AG04450 (cell line): ENCODE measurements around the gene PDCD5. TPM values are rescaled to one million over a fixed set of nuclear protein-coding genes. Genes with fewer than 3 reads are reported as not detected.

Experiments
- CTCF ChIA-PET: fragments of 300-600, 350-600 bp; formaldehyde crosslinking; extraction: SDS; loops from one replicate; lab custom pipeline; 2022; ENCODE audit warnings: antibody characterized with exemption, inconsistent platforms; lab: Charles Lee
- POLR2A ChIA-PET: fragments of 350-600 bp; formaldehyde crosslinking; extraction: SDS; loops from one replicate; lab custom pipeline; 2021; ENCODE audit warnings: antibody characterized with exemption, inconsistent platforms; lab: Yijun Ruan, JAX
- DNase-seq: peaks from one replicate; pipeline ENCODE4 v3.0.0-alpha.2; 2011; ENCODE audit warnings: low read depth, low spot score
- H3K27ac ChIP-seq: one replicate; pipeline ENCODE4 v1.5.1; 2012; ENCODE audit warnings: low read depth, low read length, control low read depth
- H3K27me3 ChIP-seq: one replicate; pipeline ENCODE4 v1.6.0; 2012; ENCODE audit warnings: low read length; ENCODE audit not compliant: control insufficient read depth, insufficient read depth
- H3K4me3 ChIP-seq: 2 replicates; pipeline ENCODE4 v1.5.1; 2011; ENCODE audit warnings: mild to moderate bottlenecking, low read depth, low read length, control low read depth
- H3K9me3 ChIP-seq: 2 replicates; pipeline ENCODE4 v1.5.1; 2012; ENCODE audit warnings: low read length; ENCODE audit not compliant: control insufficient read depth, insufficient read depth
- polyA minus RNA-seq: library from RNA; depleted of rRNA, polyadenylated mRNA; stranded (reverse); fragments of >200 nt; gene quantifications from 2 replicates; pipeline ENCODE4 v1.2.3, GENCODE V29; 2011; rRNA and poly(A)+ RNA removed
- polyA plus RNA-seq: library from polyadenylated mRNA; depleted of rRNA; stranded (reverse); fragments of >200 nt; gene quantifications from 2 replicates; pipeline ENCODE4 v1.2.3, GENCODE V29; 2011; rRNA removed
- TF ChIP-seq, protein P1 (sequence below): IDR thresholded peaks from 2 replicates; pipeline ENCODE4 v1.5.1; 2011; ENCODE audit warnings: low read depth, low read length, control low read depth, inconsistent platforms

The PDCD5 gene, protein sequence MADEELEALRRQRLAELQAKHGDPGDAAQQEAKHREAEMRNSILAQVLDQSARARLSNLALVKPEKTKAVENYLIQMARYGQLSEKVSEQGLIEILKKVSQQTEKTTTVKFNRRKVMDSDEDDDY
- polyA plus RNA-seq (91.0 and 124 TPM in 2 replicates), polyA minus RNA-seq (10.9 and 15.3 TPM in 2 replicates)

DNA sequence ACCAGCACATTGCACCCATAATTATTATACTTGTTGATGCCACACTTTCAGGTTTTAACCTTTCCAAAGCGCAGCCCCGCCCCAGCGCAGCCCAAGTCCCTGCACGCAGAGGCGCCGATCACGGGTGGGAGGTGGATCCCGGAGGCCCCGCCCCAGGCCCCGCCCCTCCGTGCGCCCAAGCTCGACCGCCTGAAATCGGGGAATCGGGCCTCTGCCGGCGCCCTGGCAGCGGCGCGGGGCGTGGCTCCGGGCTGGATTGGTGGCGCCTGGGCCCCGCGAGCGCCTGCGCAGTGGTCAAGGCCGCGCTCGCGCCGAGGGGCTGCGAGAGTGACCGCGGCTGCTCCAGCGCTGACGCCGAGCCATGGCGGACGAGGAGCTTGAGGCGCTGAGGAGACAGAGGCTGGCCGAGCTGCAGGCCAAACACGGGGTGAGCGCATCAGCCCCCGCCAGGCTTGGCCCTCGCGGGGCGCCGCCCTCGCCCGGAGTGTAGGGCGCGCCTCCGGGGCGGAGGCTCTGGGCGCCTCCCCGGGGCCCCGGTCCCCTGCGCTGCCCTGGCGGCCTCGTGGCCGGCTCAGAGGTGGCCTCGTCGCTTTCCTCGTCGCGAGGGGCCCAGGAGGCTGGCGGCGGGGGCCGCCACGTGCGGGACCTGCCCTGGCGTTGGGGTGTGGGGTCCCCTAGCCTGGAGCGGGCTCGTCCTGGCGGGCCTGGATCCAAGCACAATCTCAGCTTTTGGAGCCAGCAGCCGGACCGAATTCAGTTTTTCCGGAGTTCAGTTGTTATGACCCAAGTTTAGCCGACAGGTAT is at the start of gene PDCD5:
Gene PDCD5, plus strand, starts transcription at position 290 of the 804 bp plus-strand sequence. Its CDS starts 72 bp downstream, at position 362.
- H3K9me3 ChIP-seq, result no peaks in the 10 kb centered on the region; the same call in 1 of the 2 replicates
- peak within 1 kb of the TSS; percentile 78 for H3K27ac ChIP-seq
- peak within 1 kb of the TSS; percentile 90 for H3K4me3 ChIP-seq
- TF ChIP-seq, protein P1, sequence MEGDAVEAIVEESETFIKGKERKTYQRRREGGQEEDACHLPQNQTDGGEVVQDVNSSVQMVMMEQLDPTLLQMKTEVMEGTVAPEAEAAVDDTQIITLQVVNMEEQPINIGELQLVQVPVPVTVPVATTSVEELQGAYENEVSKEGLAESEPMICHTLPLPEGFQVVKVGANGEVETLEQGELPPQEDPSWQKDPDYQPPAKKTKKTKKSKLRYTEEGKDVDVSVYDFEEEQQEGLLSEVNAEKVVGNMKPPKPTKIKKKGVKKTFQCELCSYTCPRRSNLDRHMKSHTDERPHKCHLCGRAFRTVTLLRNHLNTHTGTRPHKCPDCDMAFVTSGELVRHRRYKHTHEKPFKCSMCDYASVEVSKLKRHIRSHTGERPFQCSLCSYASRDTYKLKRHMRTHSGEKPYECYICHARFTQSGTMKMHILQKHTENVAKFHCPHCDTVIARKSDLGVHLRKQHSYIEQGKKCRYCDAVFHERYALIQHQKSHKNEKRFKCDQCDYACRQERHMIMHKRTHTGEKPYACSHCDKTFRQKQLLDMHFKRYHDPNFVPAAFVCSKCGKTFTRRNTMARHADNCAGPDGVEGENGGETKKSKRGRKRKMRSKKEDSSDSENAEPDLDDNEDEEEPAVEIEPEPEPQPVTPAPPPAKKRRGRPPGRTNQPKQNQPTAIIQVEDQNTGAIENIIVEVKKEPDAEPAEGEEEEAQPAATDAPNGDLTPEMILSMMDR, result no peak
- ChIA-PET CTCF (interaction anchor here (0.6 to 1.7 kb wide), 2 partner anchors 19 to 678 kb away, joined by 3 to 5 read pairs; no protein-coding TSS in a partner anchor), POLR2A (interaction anchor here (0.6 to 1.6 kb wide), 5 partner anchors 13 to 1900 kb away, joined by 3 to 5 read pairs (median 3); partner anchors contain the start of genes ANKRD27, RGS9BP, WTIP and ZNF507)
- DNase-seq, result peak; percentile 68
- no peaks in the 10 kb centered on the region for H3K27me3 ChIP-seq

DNA sequence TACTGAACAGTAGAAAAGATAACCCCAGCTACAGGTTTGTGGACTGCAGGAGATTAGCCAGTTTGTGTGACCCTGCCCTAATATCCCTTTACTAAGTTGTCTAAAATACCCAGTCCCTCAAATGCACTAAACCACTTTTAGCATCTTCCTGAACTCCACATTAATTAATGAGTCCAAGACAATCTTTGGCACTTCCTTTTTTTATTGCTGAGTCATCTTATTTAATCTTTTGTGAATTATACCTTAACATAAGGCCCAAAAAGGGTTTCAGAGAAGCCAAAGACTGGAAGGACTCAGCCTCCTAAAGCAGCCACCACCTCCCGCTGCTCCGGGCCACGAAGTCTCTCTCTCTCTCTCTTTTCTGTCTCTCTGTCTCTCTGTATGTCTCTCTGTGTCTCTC is 48.8 kb upstream of the PDCD5 start:
- H3K9me3 ChIP-seq, result no peaks in the 10 kb centered on the region; the same call in 1 of the 2 replicates
- no peak overlapping the region for H3K4me3 ChIP-seq
- ChIA-PET POLR2A (no interaction called here), CTCF (no interaction called here)
- H3K27ac ChIP-seq, result no peak overlapping the region
- TF ChIP-seq, protein P1, result no peak
- no peaks in the 10 kb centered on the region for H3K27me3 ChIP-seq
- DNase-seq, result no peak

DNA sequence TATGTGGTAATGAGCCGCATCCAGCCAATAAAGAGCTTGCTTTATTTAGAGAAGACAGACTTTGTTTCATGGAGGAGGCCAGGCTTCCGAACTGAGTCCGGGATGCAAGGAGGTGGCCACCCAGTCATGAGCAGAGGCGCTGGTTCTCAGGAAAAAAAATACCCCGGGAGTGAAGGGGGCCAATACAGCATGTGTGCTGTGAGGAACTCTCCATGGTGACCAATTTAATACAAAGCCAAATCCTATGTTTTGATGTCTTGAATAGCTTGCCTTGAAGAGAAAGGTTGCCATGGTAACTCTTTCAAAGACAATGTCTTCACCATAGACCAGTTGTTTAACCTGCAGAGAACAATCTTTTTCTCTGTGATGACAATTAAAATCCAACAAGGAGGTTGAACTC is 43.4 kb upstream of the PDCD5 start:
- no peaks in the 10 kb centered on the region for H3K27me3 ChIP-seq
- TF ChIP-seq, protein P1, result no peak
- H3K9me3 ChIP-seq, result no peaks in the 10 kb centered on the region
- CTCF ChIA-PET, result no interaction called here
- H3K4me3 ChIP-seq, result no peak overlapping the region
- no peak overlapping the region for H3K27ac ChIP-seq
- POLR2A ChIA-PET, result no interaction called here
- DNase-seq, result no peak

DNA sequence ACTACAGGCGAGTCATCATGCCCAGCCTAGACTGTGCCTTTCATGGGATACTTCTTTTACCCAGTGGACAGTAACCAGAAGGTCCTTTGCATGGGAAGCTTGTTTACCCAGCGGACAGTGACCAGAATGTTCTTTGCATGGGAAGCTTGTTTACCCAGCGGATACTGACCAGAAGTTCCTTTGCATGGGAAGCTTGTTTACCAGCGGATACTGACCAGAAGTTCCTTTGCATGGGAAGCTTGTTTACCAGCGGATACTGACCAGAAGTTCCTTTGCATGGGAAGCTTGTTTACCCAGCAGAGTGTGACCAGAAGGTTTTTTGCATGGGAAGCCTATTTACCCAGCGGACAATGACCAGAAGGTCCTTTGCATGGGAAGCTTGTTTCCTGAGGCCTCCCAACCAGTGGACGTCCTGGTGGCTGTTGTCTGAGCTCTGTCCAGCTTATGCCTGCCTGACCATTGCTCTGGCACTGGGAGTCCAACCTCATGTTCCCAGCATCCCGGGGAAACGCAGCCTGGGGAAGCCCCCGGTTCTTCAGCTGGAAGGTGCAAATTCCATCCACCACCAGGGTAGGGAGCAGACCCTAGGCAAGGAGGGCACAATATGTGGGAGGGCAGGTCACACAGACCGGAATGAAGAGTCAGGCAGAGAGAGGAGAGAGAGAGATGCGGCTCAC is 41.6 kb upstream of the PDCD5 start:
- no peak for DNase-seq
- CTCF ChIA-PET, result interaction anchor here (0.7 kb wide), 1 partner anchor 61 kb away, joined by 9 read pairs; no protein-coding TSS in a partner anchor
- H3K9me3 ChIP-seq, result no peaks in the 10 kb centered on the region
- no peak overlapping the region for H3K27ac ChIP-seq
- no peaks in the 10 kb centered on the region for H3K27me3 ChIP-seq
- no peak overlapping the region for H3K4me3 ChIP-seq
- TF ChIP-seq, protein P1, result no peak
- POLR2A ChIA-PET, result no interaction called here
